GM13977 (cell line): Measurements from ENCODE around the gene MTPN.

Experiments
- DNase-seq: peaks from one replicate; pipeline ENCODE4 v3.0.0; 2012; ENCODE audit warnings: low spot score
- CTCF ChIP-seq: IDR thresholded peaks from 2 replicates; pipeline ENCODE4 v1.5.1; 2012; ENCODE audit warnings: mild to moderate bottlenecking, control low read depth; ENCODE audit not compliant: insufficient read depth; ENCODE audit errors: extremely low read depth, missing control alignments
- in situ Hi-C: fragments of 300-500 bp; cut with MboI; formaldehyde crosslinking; loops from one replicate; pipeline ENCODE4 v1.12.0; 2022; ENCODE audit warnings: low sequenced_read_pairs, low pct_unique_long_range_greater_than_20kb, mixed read lengths, inconsistent platforms; ENCODE audit not compliant: unreplicated experiment

Gene MTPN

GRCh38 chr7:135977007-135977741 lies at the start of gene MTPN:
TSS of gene MTPN (minus strand) at chr7:135977359. CDS start at chr7:135977100, 259 bp downstream.
- in situ Hi-C loops: no loop called here
- no peak for TF ChIP-seq CTCF
- peak; percentile 79 for DNase-seq

GRCh38 chr7:136026209-136026608 lies 49.0 kb upstream of the MTPN start:
- no peak for TF ChIP-seq CTCF
- in situ Hi-C loops: no loop called here
- no peak for DNase-seq

- in situ Hi-C loops: no loop called here
- no peak for TF ChIP-seq CTCF
- DNase-seq: no peak
These were observed 46.1 kb upstream of the MTPN start for GRCh38 chr7:136023134-136023869.

- no peak for DNase-seq
- TF ChIP-seq CTCF: no peak
- in situ Hi-C loops: no loop called here
These were observed 43.4 kb upstream of the MTPN start for GRCh38 chr7:136020556-136020955.

- no peak for DNase-seq
- no peak for TF ChIP-seq CTCF
- in situ Hi-C loops: no loop called here
These were observed 40.9 kb upstream of the MTPN start for GRCh38 chr7:136018104-136018503.

- in situ Hi-C loops: no loop called here
- no peak for DNase-seq
- no peak for TF ChIP-seq CTCF
These were observed 39.7 kb upstream of the MTPN start for GRCh38 chr7:136016649-136017395.
